ENCODE data around the gene MAST2. TPM values are rescaled to one million over a fixed set of nuclear protein-coding genes. Genes with fewer than 3 reads are reported as not detected.

The MAST2 gene
- total RNA-seq, 4 donors from 2014 or later: 6.6 to 22.6 (median 13.9) TPM

GRCh38 chr1:45989249-45989648 is 185.8 kb downstream of the MAST2 start:
- 95 to 100% methylated on average over 2 of the region's 2 CpGs for WGBS, 2 donors
- intact Hi-C loops (cut with DNase I; ENCODE audit: low total_unique reads): no loop called here
- TF ChIP-seq POLR2A (IDR thresholded peaks at IDR 0.05) (no peak), CTCF (IDR thresholded peaks at IDR 0.05) (no peak)
- DNase-seq (ENCODE audit: low spot score in 2 of 2): no peak
- no peak overlapping the region for H3K4me3 ChIP-seq (ENCODE audit: low read depth, poor library complexity, severe bottlenecking)

GRCh38 chr1:45994423-45994822 is 191.0 kb downstream of the MAST2 start:
- DNase-seq (ENCODE audit: low spot score in 2 of 2): no peak
- WGBS, 2 donors: 93 to 97% methylated on average over 6 of the region's 6 CpGs
- intact Hi-C loops (cut with DNase I; ENCODE audit: low total_unique reads): no loop called here
- H3K4me3 ChIP-seq (ENCODE audit: low read depth, poor library complexity, severe bottlenecking): no peak overlapping the region
- no peak for TF ChIP-seq CTCF (IDR thresholded peaks at IDR 0.05)
- no peak for TF ChIP-seq POLR2A (IDR thresholded peaks at IDR 0.05)

GRCh38 chr1:45995298-45995697 is 191.9 kb downstream of the MAST2 start:
- H3K4me3 ChIP-seq (ENCODE audit: low read depth, poor library complexity, severe bottlenecking): no peak overlapping the region
- no peak for TF ChIP-seq CTCF (IDR thresholded peaks at IDR 0.05)
- TF ChIP-seq POLR2A (IDR thresholded peaks at IDR 0.05): no peak
- intact Hi-C loops (cut with DNase I; ENCODE audit: low total_unique reads): no loop called here
- DNase-seq (ENCODE audit: low spot score in 2 of 2): no peak
- WGBS, 2 donors: 80 to 87% methylated on average over 8 of the region's 8 CpGs

- intact Hi-C loops (cut with DNase I; ENCODE audit: low total_unique reads): no loop called here
- no peak for DNase-seq (ENCODE audit: low spot score in 2 of 2)
- WGBS, 2 donors: 81 to 85% methylated on average over 3 of the region's 3 CpGs
- no peak overlapping the region for H3K4me3 ChIP-seq (ENCODE audit: low read depth, poor library complexity, severe bottlenecking)
- no peak for TF ChIP-seq CTCF (IDR thresholded peaks at IDR 0.05)
- no peak for TF ChIP-seq POLR2A (IDR thresholded peaks at IDR 0.05)
These were observed 194.7 kb downstream of the MAST2 start for GRCh38 chr1:45998020-45998617.

GRCh38 chr1:45999507-45999906 is 196.1 kb downstream of the MAST2 start:
- no peak overlapping the region for H3K4me3 ChIP-seq (ENCODE audit: low read depth, poor library complexity, severe bottlenecking)
- intact Hi-C loops (cut with DNase I; ENCODE audit: low total_unique reads): no loop called here
- DNase-seq (ENCODE audit: low spot score in 2 of 2): no peak
- no peak for TF ChIP-seq POLR2A (IDR thresholded peaks at IDR 0.05)
- no peak for TF ChIP-seq CTCF (IDR thresholded peaks at IDR 0.05)
- 94% methylated on average over 2 of the region's 2 CpGs for WGBS, 2 donors

All from lower leg skin (tissue), 4 donors.